SH-SY5Y (cell line): ENCODE data around the gene ADNP.

Experiments
- GATA2 ChIP-seq: IDR thresholded peaks from 2 replicates; pipeline ENCODE4 v1.6.1; 2011; ENCODE audit warnings: mild to moderate bottlenecking, low read depth, low read length
- GATA3 ChIP-seq: IDR thresholded peaks from 2 replicates; pipeline ENCODE4 v1.6.1; 2011; ENCODE audit warnings: low read depth, mild to moderate bottlenecking, low read length, moderate library complexity

DNA sequence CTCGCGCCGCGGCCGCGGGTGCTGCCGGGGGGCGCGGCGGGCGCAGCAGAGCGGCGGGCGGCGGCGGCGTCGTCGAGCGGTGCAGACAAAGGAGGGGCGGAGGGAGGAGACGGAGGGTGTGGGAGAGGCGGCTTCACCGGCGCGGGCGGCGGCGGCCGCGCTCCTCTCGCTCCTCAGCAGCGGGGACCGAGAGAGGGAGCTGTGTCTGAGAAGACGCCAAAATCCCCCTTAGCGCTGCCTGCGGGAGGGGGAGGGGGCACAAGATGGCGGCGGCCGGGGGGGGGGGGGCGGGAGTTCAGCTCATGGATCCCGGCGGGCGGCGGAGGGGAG is 296 bp downstream of the ADNP start:
- TF ChIP-seq GATA3 = no peak
- TF ChIP-seq GATA2 = no peak
